ENCODE measurements around the gene AUTS2.

Gene AUTS2

DNA sequence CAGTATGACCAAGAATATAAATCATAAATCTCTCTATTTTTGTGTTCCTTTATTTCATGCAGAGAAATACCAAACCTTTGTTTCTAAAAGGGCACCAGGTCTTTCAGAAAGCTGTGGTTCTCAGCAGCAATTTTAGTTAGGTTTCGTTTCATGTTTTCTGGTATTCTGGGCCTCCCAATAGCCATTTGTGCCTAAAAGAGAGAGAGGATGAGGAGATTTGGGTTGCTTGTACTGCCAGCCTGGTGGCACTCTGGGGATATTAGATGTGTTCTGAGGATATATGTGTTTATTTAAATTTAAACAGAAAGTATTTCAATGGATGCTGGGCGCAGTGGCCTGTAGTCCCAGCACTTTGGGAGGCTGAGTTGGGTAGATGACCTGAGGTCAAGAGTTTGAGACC lies 471.7 kb downstream of the AUTS2 start:
- Mint-ChIP-seq H3K9me3 (no peaks in the 10 kb centered on the region), H3K27ac (ENCODE audit: low read depth) (no peak overlapping the region), H3K36me3 (ENCODE audit: insufficient read depth) (no peaks in the 10 kb centered on the region), H3K4me3 (no peak overlapping the region), H3K27me3 (no peaks in the 10 kb centered on the region), H3K4me1 (no peaks in the 10 kb centered on the region)
- no peak for DNase-seq (ENCODE audit: low spot score in 2 of 2)
- no peak for ATAC-seq (replicated peaks; ENCODE audit: extremely low read depth, poor library complexity, severe bottlenecking)

DNA sequence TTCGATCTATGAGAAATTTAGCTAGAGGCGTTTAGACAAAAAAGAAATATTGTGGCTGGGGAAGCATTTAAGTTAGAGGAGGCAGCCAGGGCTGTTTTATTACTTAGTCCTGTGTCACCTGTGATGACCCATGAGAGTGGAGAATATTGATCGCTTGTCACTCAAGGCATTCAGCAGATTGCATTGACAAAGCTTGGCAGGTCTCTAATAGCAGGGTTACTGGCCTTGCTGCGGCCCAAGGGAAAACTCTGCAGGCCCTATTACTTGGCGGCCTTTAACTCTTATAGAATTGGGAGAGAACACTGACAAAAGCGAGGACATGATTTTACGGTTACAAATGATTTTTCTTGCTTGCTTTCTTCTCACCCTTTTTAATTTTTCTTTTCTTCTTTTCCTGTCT lies 473.5 kb downstream of the AUTS2 start:
- H3K27ac Mint-ChIP-seq (ENCODE audit: low read depth), result no peak overlapping the region
- H3K4me3 Mint-ChIP-seq, result no peak overlapping the region
- H3K36me3 Mint-ChIP-seq (ENCODE audit: insufficient read depth), result no peaks in the 10 kb centered on the region
- ATAC-seq (replicated peaks; ENCODE audit: extremely low read depth, poor library complexity, severe bottlenecking) (no peak), DNase-seq (ENCODE audit: low spot score in 2 of 2) (no peak)
- no peaks in the 10 kb centered on the region for H3K4me1 Mint-ChIP-seq
- H3K27me3 Mint-ChIP-seq, result no peaks in the 10 kb centered on the region
- H3K9me3 Mint-ChIP-seq, result no peaks in the 10 kb centered on the region

DNA sequence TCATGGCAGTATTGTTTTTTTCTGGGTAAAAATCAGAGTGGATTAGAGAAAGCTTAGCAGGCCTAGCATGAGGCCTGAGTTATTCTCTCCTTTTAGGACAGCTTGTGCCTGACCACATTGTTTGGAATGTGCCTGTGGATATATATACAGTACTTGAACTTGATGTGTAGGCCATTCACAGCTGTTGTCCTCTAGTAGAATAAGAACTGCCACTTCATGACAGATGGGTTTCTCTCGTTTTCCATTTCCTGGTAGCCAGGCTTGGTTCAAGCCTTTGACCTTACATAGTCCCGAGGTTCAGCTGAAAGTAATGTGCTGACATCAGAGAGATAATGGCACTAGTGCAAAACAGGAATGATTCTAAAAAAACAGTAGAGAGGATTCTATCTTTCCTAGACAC lies 473.9 kb downstream of the AUTS2 start:
- Mint-ChIP-seq H3K4me1 (no peaks in the 10 kb centered on the region), H3K27me3 (no peaks in the 10 kb centered on the region), H3K9me3 (no peaks in the 10 kb centered on the region), H3K36me3 (ENCODE audit: insufficient read depth) (no peaks in the 10 kb centered on the region), H3K27ac (ENCODE audit: low read depth) (no peak overlapping the region), H3K4me3 (no peak overlapping the region)
- DNase-seq (ENCODE audit: low spot score in 2 of 2) (no peak), ATAC-seq (replicated peaks; ENCODE audit: extremely low read depth, poor library complexity, severe bottlenecking) (no peak)

DNA sequence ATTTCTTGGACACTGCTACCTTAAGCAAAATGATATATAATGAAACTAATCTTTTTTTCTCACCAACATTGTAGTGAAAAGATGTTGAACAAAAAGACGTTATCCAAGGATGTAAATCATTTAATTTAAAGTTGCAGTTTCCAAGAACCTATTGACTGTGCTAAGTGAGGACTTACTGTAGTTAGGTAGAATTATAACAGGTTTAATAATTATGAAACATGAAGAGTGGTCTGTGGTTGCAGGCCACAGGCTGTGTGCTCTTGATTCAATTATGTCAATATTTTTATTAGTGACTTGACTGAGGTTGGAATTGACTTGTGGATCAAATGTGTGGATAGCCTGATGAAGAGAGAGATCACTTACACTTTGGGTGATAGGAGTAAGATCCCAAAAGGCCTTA lies 478.1 kb downstream of the AUTS2 start:
- Mint-ChIP-seq H3K27me3 (no peaks in the 10 kb centered on the region), H3K36me3 (ENCODE audit: insufficient read depth) (peaks cover 2% of the 10 kb centered on the region), H3K27ac (ENCODE audit: low read depth) (no peak overlapping the region), H3K4me3 (no peak overlapping the region), H3K9me3 (no peaks in the 10 kb centered on the region), H3K4me1 (no peaks in the 10 kb centered on the region)
- ATAC-seq (replicated peaks; ENCODE audit: extremely low read depth, poor library complexity, severe bottlenecking) (no peak), DNase-seq (ENCODE audit: low spot score in 2 of 2) (no peak)

DNA sequence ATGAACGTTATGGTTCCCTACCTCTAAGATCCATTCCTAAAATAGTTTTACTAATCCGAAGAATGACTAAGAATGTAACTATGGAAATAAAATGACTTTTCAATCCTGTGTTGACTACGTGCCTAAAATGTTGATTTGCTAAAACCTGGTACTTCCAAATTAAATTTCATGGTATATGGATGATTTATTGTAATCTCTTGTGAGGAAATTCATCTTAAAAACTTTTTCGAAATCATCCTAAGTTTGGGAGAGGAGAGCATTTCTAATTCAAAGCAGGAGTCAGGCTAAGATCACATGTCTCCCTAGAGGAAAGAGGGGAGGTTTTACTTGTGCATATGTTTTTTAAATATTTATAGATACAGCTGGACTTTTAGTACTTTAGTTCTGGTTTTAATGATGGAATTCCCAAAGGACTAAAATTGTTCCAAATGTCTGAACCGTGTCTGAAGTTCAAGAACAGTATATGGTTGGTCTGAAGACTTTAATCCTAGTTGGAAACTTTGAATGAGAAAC lies 483.9 kb downstream of the AUTS2 start:
- ATAC-seq (replicated peaks; ENCODE audit: extremely low read depth, poor library complexity, severe bottlenecking), result no peak
- H3K36me3 Mint-ChIP-seq (ENCODE audit: insufficient read depth), result peaks cover 2% of the 10 kb centered on the region
- no peak overlapping the region for H3K4me3 Mint-ChIP-seq
- H3K27ac Mint-ChIP-seq (ENCODE audit: low read depth), result no peak overlapping the region
- no peaks in the 10 kb centered on the region for H3K4me1 Mint-ChIP-seq
- H3K9me3 Mint-ChIP-seq, result no peaks in the 10 kb centered on the region
- no peaks in the 10 kb centered on the region for H3K27me3 Mint-ChIP-seq
- DNase-seq (ENCODE audit: low spot score in 2 of 2), result no peak

DNA sequence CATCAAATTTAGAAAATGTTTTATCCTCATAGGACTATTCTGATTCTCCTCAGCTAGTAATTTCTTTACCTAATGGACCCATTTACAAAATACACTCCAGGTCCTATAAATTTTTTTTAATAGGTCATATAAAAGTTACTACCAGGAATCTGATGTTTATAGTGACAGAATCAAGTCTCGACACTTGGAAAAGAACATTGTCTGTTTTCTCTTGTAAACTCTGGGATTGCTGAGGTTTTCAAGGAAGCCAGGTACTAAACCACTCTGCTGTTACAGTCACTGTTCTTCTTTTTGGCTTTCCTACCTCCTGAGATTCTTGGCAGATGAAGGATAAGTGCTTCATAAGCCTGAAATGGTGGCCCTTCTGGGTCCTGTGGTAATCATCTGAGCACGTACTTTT lies 493.1 kb downstream of the AUTS2 start:
- Mint-ChIP-seq H3K9me3 (no peaks in the 10 kb centered on the region), H3K27me3 (peaks cover 10% of the 10 kb centered on the region), H3K36me3 (ENCODE audit: insufficient read depth) (no peaks in the 10 kb centered on the region)

DNA sequence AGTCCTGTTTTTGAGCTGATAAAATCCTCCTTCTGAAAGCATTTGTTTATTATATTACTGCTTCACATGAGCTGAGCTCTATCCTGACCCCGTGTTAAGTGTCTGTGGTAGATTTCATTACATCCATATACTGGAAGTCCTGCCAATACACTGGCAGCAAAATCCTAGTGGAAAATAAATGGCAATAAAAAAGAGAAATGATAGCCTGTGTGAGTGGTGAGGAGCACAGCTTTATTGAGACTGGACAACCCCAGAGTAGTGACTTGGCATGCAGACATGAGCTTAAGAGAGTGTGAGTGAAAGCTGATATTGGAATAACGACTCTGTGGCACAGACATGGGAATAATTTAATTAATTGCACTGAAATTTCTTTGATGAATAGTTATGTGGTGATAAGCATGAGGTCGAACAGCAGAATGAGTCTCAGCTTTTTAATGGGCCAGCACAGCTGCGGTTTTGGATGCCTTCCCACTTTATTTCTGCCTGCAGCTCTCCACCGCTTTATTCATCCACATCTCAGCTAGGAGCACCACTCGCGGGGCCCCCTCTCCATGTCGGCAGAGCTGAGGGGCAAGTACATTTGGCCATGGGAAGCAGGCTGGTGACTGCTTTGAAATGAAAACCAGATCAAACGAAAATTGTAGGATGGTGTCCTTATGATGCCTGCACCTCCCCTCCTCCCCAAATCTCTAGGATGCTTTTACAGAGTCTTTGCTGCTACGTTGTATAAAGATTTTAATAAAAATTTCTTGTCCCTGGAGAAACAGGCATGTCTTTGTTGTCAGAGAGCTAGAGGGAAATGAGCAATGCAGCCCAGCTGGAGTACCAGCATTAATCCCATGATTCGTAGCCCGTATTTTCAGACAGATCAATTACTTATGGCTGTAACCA lies 494.3 kb downstream of the AUTS2 start:
- no peak overlapping the region for H3K4me3 Mint-ChIP-seq
- ATAC-seq (replicated peaks; ENCODE audit: extremely low read depth, poor library complexity, severe bottlenecking) (no peak), DNase-seq (ENCODE audit: low spot score in 2 of 2) (no peak)
- no peaks in the 10 kb centered on the region for H3K4me1 Mint-ChIP-seq
- H3K36me3 Mint-ChIP-seq (ENCODE audit: insufficient read depth), result no peaks in the 10 kb centered on the region
- no peak overlapping the region for H3K27ac Mint-ChIP-seq (ENCODE audit: low read depth)
- no peaks in the 10 kb centered on the region for H3K9me3 Mint-ChIP-seq
- H3K27me3 Mint-ChIP-seq, result peaks cover 10% of the 10 kb centered on the region

More for the DNA sequence above, 493.1 kb downstream of the AUTS2 start:
- no peak for ATAC-seq (replicated peaks; ENCODE audit: extremely low read depth, poor library complexity, severe bottlenecking)
- Mint-ChIP-seq H3K27ac (ENCODE audit: low read depth) (no peak overlapping the region), H3K4me3 (no peak overlapping the region), H3K4me1 (no peaks in the 10 kb centered on the region)
- no peak for DNase-seq (ENCODE audit: low spot score in 2 of 2)

DNA sequence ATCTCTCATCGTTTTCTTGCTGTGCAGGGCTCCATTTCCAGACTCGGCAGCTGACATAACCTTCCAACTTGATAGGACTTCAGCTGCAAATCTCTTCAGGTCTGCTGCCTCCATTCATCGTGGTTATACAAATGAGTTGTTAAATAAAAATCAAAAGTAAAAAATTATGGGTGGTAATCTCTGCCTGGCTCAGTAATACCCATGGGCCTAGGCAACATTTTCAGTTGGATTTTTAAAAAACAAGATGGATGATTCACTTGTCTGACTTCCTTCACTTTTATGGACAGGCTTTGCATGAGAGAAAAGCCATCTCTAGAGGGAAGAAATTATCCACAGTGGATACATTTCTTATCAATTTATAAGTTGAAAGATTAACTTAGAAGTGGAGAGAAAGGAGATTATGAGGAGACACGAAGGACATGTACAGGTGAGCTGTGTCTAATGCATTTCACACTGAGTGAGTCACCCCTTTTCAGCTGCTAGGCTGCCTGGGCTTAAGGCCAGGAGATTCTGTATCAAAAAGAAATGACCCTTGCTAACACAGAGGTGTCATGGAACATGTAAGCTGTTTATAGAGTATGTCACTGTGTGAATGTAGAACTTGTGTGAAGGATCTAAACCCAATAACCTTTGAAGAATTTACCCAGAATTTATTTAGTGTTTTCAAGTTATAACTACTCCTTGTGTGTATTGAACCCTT lies 495.1 kb downstream of the AUTS2 start:
- no peaks in the 10 kb centered on the region for H3K36me3 Mint-ChIP-seq (ENCODE audit: insufficient read depth)
- H3K27me3 Mint-ChIP-seq, result peaks cover 10% of the 10 kb centered on the region
- no peaks in the 10 kb centered on the region for H3K4me1 Mint-ChIP-seq
- H3K27ac Mint-ChIP-seq (ENCODE audit: low read depth), result no peak overlapping the region
- H3K9me3 Mint-ChIP-seq, result no peaks in the 10 kb centered on the region
- DNase-seq (ENCODE audit: low spot score in 2 of 2) (no peak), ATAC-seq (replicated peaks; ENCODE audit: extremely low read depth, poor library complexity, severe bottlenecking) (no peak)
- no peak overlapping the region for H3K4me3 Mint-ChIP-seq

DNA sequence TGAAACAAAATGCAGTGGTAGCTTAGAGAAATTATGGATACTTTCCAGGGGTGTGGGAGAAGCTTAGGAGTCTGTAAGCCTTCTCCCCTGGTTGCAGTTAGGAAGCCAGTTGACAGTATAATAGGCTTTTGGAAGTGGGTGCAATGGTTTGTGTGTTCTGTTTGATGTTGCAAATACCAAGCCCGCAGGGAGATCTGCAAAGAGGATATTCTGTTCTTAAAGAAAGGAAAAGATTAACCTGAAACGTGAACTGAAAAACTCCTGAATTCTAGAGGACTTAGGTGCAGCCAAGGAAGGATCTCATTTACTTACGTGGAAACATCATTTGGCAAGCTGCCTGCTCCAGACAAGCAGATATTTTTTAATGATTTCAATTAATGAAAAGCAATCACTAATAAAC lies 496.6 kb downstream of the AUTS2 start:
- no peak for ATAC-seq (replicated peaks; ENCODE audit: extremely low read depth, poor library complexity, severe bottlenecking)
- H3K9me3 Mint-ChIP-seq, result no peaks in the 10 kb centered on the region
- peaks cover 10% of the 10 kb centered on the region for H3K27me3 Mint-ChIP-seq
- H3K27ac Mint-ChIP-seq (ENCODE audit: low read depth), result no peak overlapping the region
- H3K4me1 Mint-ChIP-seq, result no peaks in the 10 kb centered on the region
- no peak overlapping the region for H3K4me3 Mint-ChIP-seq
- no peaks in the 10 kb centered on the region for H3K36me3 Mint-ChIP-seq (ENCODE audit: insufficient read depth)
- DNase-seq (ENCODE audit: low spot score in 2 of 2), result no peak

DNA sequence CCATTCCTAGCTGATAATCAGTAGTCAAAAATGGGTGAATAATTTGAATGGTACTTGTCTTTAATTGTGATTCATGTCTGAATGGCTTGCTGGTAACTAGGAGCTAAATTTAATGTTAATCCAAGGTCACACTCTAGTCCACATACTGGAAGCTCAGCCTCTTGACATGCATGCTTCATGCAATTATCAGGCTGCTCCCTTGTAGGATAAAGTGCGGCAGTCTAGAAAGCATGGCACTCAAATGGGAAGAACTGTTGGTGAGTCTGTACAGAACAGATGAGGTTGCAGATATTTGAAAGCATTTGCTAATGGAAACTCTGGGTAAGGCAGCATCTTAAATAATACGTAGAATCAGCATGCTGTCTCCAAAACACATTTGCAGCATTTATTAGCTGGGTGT lies 499.4 kb downstream of the AUTS2 start:
- H3K36me3 Mint-ChIP-seq (ENCODE audit: insufficient read depth), result no peaks in the 10 kb centered on the region
- H3K27me3 Mint-ChIP-seq, result peaks cover 10% of the 10 kb centered on the region
- no peaks in the 10 kb centered on the region for H3K9me3 Mint-ChIP-seq
- no peak for ATAC-seq (replicated peaks; ENCODE audit: extremely low read depth, poor library complexity, severe bottlenecking)
- no peak for DNase-seq (ENCODE audit: low spot score in 2 of 2)
- no peak overlapping the region for H3K27ac Mint-ChIP-seq (ENCODE audit: low read depth)
- no peaks in the 10 kb centered on the region for H3K4me1 Mint-ChIP-seq
- H3K4me3 Mint-ChIP-seq, result no peak overlapping the region

DNA sequence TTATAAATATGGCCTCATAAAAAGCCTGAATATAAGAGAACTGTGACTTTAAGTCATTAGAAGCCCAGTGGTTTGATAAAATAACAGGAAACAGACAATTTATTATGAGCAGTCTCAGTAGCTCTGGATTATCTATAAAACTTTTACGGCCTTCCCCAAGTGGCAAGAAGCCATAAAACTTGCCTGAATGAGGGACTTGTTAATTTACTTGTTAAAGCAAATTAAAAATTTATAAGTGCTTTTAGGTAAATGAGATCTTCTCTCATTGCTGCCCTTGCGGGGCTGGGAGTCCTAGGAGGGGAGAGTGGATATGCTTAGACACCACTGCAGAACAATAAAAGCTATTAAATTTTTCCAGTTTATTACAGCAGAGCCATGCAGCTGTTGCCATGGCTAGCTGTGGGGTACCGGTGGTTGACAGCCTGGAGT lies 499.9 kb downstream of the AUTS2 start:
- DNase-seq (ENCODE audit: low spot score in 2 of 2) (no peak), ATAC-seq (replicated peaks; ENCODE audit: extremely low read depth, poor library complexity, severe bottlenecking) (no peak)
- H3K36me3 Mint-ChIP-seq (ENCODE audit: insufficient read depth), result no peaks in the 10 kb centered on the region
- H3K4me3 Mint-ChIP-seq, result no peak overlapping the region
- no peaks in the 10 kb centered on the region for H3K4me1 Mint-ChIP-seq
- no peaks in the 10 kb centered on the region for H3K9me3 Mint-ChIP-seq
- no peak overlapping the region for H3K27ac Mint-ChIP-seq (ENCODE audit: low read depth)
- peaks cover 10% of the 10 kb centered on the region for H3K27me3 Mint-ChIP-seq

DNA sequence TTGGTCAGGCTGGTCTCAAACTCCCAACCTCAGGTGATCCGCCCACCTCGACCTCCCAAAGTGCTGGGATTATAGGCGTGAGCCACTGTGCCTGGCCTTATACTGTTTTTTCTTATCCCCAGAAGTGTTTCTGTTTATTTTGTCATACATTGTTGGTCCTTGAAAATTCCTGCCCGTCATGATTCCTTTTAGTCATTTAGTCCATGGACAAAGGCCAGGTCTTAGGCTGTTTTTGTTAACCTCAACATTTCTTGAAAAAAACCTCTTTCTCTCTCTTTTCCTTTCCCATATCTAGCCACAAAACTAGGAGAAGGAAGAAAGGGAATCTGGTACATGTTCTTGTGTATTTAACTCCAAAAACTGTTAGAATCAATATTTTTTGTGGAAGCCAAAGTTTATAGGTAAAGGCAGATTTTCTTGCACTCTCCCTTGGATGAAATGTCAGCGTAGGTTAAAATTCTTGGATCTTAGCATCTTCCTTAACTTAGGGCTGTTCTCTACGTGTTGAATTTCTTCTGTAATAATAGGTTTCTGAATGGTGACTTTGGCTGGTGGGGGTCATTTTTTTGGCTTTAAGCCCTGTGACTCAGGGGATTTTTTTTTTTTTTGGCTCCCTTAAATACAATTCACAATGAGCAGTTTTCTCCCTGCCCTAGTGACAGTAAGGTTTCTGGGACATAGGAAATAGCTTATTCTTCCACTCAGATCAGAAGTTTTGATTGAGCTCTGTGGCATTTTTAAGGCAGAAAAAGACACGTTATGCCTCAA lies 500.8 kb downstream of the AUTS2 start:
- Mint-ChIP-seq H3K27ac (ENCODE audit: low read depth) (no peak overlapping the region), H3K36me3 (ENCODE audit: insufficient read depth) (no peaks in the 10 kb centered on the region), H3K4me3 (no peak overlapping the region), H3K9me3 (no peaks in the 10 kb centered on the region), H3K4me1 (no peaks in the 10 kb centered on the region), H3K27me3 (peaks cover 9% of the 10 kb centered on the region)
- DNase-seq (ENCODE audit: low spot score in 2 of 2) (no peak), ATAC-seq (replicated peaks; ENCODE audit: extremely low read depth, poor library complexity, severe bottlenecking) (no peak)
